Mononuclear cell (primary cell): ENCODE measurements around the gene KCNIP2. TPM values are rescaled to one million over a fixed set of nuclear protein-coding genes. Genes with fewer than 3 reads are reported as not detected.

Experiments used
- H3K27me3 ChIP-seq: 2 replicates; pipeline ENCODE4 v1.6.0; 2011; ENCODE audit warnings: low read length, control low read depth; ENCODE audit not compliant: insufficient read depth
- H3K4me1 ChIP-seq: 2 replicates; pipeline ENCODE4 v1.5.1; 2011; ENCODE audit warnings: mild to moderate bottlenecking, low read length, control low read depth; ENCODE audit not compliant: insufficient read depth
- H3K4me3 ChIP-seq: 2 replicates; pipeline ENCODE4 v1.5.1; 2011; ENCODE audit warnings: mild to moderate bottlenecking, low read length, moderate library complexity
- H3K9me3 ChIP-seq: 2 replicates; pipeline ENCODE4 v1.5.1; 2011; ENCODE audit warnings: low read depth, mild to moderate bottlenecking, control low read depth, low read length
- total RNA-seq: library from RNA; depleted of rRNA; stranded (reverse); fragments of >200 nt; gene quantifications from one replicate; pipeline ENCODE4 v1.2.3, GENCODE V29; 2012

The KCNIP2 gene
- total RNA-seq, result 4.1 TPM

DNA sequence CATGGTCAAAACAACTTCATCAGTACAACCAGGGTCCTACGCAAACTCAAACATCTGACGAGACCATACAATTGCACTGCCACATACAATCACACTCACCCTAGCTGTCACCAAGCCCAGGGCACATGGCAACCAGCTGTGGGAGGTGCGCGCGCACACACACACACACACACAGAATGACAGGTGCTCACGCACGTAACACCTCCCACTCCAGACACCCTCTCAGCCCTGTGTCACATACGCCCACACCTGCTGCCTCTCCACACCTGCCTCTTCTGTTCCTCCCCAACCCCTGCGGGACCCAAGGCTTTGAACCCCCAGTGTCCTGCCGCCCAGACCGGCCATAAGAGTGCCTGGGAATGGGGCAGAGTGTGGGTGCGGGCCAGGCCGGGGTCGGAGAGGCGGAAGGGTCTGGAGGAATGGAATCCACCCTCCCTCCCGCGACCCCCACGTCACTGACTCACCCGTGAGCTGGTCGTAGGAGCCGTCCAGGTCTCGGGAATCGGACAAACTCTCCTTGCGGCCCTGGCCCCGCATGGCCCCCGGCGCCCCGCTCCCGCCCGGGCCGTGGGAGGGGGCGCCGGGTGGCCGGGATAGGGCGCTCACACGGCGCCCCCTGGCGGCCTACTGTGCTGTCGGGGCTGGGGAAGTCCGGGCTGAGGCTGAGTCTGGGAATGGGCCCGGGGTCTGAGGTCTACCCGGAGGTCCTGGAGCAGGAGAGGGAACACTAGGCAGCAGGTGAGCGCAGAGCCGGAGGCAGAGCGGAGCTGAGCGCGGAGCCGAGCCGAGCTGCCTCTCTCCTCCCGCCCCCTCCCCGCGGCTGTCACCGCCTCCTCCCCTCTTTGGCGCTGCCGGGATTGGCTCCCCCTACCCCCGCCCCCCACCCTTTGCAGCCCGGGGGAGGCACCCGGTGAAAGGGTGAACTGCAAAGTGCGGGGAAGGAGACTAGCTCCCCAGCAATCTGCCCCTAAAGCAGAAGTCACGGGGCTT is at the start of gene KCNIP2:
TSS of gene KCNIP2 (minus strand) at position 769 of the 990 bp plus-strand sequence. CDS start at position 537, 232 bp downstream.
- H3K4me3 ChIP-seq, result peak within 1 kb of the TSS; percentile 28
- no peaks in the 10 kb centered on the region for H3K27me3 ChIP-seq
- no peaks in the 10 kb centered on the region for H3K9me3 ChIP-seq
- peaks cover 63% of the 10 kb centered on the region for H3K4me1 ChIP-seq

DNA sequence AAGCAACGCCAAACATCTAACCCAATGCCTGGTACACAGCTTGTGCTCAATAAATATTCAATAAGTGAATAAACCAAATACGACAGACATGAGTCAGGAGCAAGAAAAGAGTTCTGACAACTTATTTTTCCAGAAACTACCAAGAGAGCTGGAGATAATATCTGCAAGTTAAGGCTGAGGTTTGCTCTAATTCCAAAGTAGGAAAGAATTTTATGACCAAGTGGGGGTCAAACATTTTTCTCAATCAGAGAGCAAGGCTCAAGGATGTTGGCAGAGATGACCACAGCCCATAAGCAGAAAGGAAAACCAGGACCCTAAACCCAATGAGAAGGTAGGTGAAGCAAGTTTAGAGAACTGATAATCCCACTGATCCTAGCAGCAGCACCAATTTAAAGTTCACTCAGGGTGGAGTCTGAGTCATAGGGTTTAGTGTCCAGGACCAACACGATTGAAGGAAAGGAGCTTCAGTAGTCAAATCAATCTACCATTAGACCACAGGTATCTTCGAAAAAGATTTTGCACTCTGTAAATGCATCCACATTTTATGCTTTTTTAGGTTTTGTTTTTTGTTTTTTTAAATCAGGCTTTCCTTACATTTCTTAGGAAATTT is 49.3 kb upstream of the KCNIP2 start:
- no peaks in the 10 kb centered on the region for H3K27me3 ChIP-seq
- H3K9me3 ChIP-seq, result no peaks in the 10 kb centered on the region
- H3K4me1 ChIP-seq, result peaks cover 12% of the 10 kb centered on the region
- H3K4me3 ChIP-seq, result no peak overlapping the region

DNA sequence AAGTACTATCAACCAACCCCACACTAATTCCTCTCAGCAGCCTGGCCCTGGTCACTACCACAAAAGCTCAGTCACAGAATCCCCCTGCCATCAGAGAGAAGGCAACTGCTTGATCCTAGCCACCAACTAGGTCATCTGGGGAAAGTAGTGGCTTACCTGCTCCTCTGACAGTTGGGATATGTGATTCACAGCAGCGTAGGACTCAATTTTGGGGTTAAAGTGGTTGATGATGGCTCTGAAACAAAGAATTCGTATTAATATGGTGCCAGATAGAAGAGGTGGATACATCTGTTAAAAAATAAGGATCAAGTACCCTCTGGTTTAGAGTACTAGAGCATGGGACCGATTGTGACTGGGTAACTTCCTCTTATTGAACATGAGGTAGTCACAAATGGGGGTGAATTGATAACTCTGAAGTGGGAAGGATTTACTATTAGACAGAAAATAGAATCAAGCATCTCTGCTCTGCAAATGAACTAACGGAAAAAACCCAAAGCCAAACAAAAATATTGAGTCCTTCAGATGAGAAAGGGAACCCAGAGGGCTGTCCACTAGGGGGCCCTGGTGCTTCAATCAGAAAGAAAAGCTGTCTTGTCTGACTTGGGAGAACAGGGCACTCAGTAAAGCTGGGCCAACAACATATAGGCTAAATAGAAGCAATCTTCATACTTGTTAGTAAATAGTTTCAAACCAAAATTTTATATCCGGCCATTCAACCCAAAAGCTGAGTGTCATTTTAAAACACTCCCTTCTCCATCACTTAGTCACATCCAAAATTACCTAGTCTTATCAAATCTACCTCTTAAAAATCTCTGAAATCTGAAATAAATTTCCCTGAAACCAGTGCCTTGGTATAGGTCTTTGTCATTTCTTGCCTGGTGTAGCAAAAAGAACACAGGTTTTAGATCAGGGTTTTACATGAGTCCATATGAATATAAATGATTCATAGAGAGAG is 45.9 kb upstream of the KCNIP2 start:
- no peak overlapping the region for H3K4me3 ChIP-seq

DNA sequence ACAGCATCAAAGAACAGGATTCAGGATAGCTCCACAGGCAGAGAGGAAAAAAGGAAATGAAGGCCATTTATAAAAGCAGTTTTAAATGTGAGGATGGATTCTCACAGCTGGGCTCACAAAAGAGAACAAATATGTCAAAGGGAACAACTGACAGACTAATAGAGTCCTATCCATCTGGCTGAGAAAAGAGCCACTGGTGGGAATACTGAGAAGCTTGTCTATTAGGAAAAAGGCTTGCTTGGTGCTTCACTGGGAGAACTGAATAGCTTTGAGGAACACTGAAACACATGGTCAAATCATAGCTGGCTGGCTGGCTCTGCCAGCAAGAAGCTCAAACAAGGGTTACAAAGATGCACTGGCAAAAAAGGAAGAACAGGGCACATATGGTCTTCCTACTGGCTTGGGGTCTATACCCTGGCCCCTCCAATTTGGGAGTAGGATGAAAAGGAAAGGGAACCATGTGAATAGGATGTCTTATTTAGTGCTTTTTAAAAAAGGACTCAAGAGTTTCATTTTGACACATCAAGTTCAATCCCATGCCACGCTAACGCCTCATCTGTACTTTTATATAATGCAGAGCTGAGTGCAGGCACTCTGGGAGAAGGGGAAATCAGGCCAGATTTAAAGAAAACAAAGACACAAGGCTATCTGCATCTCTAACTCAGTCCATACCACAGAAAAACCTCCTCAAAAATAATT is 44.8 kb upstream of the KCNIP2 start:
- peaks cover 4% of the 10 kb centered on the region for H3K4me1 ChIP-seq
- H3K4me3 ChIP-seq, result no peak overlapping the region
- no peaks in the 10 kb centered on the region for H3K9me3 ChIP-seq
- H3K27me3 ChIP-seq, result no peaks in the 10 kb centered on the region

More for the DNA sequence above, 45.9 kb upstream of the KCNIP2 start:
- no peaks in the 10 kb centered on the region for H3K27me3 ChIP-seq
- H3K4me1 ChIP-seq, result peaks cover 8% of the 10 kb centered on the region
- H3K9me3 ChIP-seq, result no peaks in the 10 kb centered on the region

DNA sequence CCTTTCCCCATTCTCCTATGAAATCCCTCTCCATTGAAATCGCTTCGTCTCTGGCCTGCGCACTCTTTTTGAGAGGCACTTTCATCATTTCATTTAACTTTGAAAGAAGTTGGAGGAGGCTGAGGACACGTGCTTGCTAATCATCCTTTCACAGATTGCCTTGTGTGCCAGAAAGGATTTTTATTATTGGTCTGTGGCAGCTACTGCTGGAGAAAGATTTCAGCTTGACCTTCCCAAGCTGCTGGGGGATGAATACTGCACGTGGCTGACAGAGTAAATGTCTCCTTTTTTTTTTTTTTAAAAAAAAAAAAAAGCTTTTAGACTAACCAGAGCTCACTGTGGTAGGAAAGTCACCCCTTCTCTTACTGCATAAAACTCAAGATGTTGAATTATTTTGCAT is 44.2 kb upstream of the KCNIP2 start:
- H3K4me3 ChIP-seq, result no peak overlapping the region
- H3K27me3 ChIP-seq, result no peaks in the 10 kb centered on the region
- H3K4me1 ChIP-seq, result peaks cover 4% of the 10 kb centered on the region
- no peaks in the 10 kb centered on the region for H3K9me3 ChIP-seq

DNA sequence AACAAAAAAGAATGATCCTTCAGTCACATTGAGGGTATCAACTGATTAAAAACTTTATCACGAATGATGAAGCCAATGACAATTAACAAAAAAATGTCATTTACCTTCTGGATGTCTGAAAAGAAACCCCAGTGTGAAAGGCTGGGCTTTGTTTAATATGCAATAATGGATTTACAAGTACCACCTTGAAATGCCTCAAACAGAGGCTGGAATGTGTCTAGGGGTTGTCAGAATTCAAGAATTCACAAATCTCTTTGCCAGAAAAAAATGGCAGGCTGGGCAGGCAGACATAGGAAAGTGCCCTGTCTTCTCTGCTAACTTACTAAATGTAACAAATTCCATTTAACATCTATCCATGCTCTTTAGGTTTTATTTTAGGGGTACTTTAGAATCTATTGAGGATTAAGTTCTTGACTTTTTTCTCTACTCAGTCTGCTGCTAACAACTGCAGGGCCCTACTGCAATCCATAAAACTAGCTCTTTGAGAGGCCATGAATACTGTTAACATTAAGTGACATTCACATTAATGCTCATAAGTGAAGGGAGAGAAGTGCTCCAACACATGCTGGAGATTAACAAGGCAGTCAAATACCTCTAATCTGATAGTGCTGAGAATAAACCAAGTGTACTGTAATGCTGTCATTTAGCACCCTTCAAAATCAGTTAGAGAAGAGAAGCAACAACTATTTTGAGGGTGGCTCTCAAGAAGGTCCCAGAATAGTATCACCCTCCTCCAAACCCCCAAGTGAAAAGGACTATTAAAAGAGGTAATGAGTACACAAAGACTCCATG is 43.1 kb upstream of the KCNIP2 start:
- Histone ChIP-seq H3K27me3 (no peaks in the 10 kb centered on the region), H3K4me3 (no peak overlapping the region), H3K9me3 (no peaks in the 10 kb centered on the region), H3K4me1 (peaks cover 4% of the 10 kb centered on the region)

DNA sequence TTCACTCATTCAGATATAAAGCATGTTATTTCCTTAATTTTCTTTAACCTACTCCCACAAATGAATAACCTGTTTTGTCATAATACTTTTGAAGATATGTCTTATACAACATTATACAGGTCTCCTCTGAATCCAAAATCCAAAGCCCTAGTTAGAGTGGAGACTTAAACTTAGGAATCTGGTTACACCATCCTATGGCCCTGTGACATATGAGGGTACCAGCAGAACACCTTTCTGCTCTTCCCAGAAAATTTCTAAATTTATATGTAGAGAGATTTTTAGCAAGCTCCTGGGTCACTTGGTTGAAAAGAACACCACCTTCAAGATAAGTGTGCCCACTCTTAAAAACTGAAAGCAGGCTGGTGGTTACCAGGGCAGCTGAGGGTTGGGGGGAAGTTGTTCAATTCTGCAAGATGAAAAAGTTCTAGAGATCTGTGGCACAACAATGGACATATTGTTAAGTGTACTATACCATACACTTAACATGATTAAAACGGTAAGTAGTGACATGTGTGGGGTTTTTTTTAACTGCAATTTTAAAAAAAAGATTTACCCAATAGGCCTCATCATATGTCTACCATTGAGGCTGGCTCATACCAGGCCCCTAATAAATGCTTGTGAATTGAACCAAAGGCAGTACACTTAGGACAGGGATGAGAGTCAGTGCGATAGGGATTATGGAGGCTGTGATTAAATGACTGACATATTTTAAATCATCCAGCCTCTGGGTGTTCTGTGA is 37.6 kb upstream of the KCNIP2 start:
- Histone ChIP-seq H3K9me3 (no peaks in the 10 kb centered on the region), H3K4me3 (no peak overlapping the region), H3K4me1 (no peaks in the 10 kb centered on the region), H3K27me3 (no peaks in the 10 kb centered on the region)

DNA sequence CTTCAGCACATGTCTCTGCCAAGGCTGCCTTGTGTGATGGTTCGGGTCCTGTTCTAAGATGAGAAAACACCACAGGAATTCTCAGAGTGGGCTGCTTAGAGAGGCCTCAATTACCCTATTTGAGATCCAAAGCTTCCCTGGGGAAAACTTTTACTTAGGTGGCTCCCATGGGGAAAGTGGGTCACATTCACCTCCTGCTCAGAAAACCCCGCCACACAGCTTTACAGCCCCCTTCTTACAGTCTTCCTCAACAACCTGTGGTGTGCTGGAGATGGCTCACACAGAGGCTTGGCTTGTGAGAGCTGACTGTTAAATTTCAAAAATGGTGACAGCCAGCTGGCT is 36.6 kb upstream of the KCNIP2 start:
- no peak overlapping the region for H3K4me3 ChIP-seq
- no peaks in the 10 kb centered on the region for H3K9me3 ChIP-seq
- no peaks in the 10 kb centered on the region for H3K27me3 ChIP-seq
- peaks cover 3% of the 10 kb centered on the region for H3K4me1 ChIP-seq

DNA sequence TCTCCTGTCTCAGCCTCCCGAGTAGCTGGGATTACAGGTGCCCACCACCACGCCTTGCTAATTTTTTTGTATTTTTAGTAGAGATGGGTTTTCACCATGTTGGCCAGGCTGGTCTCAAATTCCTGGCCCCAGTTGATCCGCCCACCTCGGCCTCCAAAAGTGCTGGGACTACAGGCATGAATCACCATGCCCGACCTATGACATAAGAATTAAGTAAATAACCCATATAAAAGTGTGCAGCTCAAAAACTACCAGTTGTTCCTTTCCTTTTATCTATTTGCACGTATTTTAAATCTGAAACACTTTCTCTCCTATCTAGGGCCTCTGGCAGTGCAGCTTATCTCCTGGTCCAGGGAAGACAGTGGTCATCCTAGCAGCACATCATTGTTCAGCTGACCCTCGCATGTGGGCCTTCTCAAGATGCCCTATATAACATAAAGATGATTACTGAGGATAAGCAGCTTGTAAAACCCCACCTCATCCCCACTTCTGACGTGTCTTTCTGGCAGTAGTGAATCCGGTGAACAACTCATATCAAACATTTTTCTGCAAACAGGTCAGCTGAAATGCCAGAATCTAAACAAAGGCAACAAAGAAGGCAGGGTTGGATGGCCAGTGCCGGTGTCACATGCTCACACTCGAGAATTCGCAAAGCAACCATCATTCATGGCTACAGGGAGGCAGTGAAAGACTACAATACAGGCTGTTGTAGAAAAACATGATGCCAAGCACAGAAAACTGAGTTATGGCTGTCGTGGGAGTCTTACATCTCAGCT is 36.0 kb upstream of the KCNIP2 start:
- H3K9me3 ChIP-seq, result no peaks in the 10 kb centered on the region
- no peak overlapping the region for H3K4me3 ChIP-seq
- H3K27me3 ChIP-seq, result no peaks in the 10 kb centered on the region

DNA sequence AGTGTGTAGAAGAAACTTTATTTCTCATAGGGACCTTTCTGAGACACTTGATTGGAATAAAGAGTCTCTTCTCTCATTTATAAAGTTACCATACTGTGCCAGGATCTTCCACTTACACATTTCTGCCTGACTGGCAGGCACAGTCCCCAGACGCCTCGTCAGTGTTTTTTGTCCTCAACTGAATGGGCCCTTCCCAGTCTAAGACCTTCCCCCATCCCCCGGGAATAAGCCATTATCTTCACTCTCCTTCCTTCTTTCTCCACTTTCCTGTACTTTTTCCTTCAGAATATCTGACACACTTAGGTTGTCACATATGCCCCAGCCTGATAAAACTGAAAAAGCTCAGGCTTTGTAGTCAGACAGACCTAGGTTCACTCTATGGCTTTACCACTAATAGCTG is 35.3 kb upstream of the KCNIP2 start:
- Histone ChIP-seq H3K9me3 (no peaks in the 10 kb centered on the region), H3K4me3 (no peak overlapping the region), H3K4me1 (peaks cover 9% of the 10 kb centered on the region), H3K27me3 (no peaks in the 10 kb centered on the region)

More for the DNA sequence above, 36.0 kb upstream of the KCNIP2 start:
- peaks cover 9% of the 10 kb centered on the region for H3K4me1 ChIP-seq

DNA sequence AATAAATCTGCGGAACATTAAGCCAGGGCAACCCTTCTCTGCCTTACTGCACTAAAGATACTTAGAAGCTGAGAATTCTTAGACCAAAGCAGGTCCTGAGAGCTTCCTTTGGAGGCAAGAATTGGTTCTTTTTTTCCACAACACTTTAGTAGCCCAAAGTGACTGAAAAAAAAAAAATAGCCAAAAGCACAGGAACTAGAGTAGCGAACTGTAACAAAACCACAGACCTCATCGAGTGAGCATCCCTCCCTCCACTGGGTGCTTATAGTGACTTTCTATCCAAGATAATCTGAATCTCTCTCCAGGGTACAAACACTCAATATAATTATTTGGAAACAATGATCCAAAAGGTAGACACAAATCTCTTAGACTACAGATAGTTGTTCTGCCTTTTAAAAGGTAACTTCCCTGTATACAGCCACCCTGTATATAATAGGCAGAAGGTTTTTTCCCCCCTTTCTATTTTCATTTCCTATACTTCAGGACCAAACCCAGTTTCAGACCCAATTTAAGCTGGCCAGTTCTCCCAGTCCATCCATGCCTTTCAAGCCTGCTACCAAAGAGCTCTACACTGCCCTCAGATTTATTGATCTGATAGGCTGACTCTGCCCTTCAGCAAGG is 31.6 kb upstream of the KCNIP2 start:
- H3K4me1 ChIP-seq, result peaks cover 9% of the 10 kb centered on the region
- H3K4me3 ChIP-seq, result no peak overlapping the region
- H3K9me3 ChIP-seq, result no peaks in the 10 kb centered on the region
- no peaks in the 10 kb centered on the region for H3K27me3 ChIP-seq

DNA sequence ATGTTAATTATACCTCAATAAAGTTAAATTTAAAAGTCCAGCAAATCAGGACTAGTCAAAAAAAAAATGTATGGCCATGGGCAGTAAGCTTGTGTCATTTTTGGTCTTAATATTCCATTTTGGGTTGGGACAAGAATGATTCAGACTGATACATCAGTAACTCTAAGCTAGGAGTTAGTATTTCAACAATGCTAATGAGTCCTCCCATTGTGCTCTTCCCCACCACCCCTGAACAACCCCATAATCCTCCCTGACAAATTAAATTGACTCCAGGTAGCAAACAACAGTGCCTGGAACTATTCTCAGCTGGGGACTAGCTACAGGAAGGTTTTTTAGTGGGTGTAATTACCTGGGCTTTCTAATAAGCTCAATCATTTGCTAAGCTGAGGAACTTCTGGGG is 30.7 kb upstream of the KCNIP2 start:
- Histone ChIP-seq H3K4me1 (peaks cover 9% of the 10 kb centered on the region), H3K9me3 (no peaks in the 10 kb centered on the region), H3K27me3 (no peaks in the 10 kb centered on the region), H3K4me3 (no peak overlapping the region)
